B cell (primary cell): ENCODE results near the gene TJP3. TPM values are rescaled to one million over a fixed set of nuclear protein-coding genes. Genes with fewer than 3 reads are reported as not detected.

Experiments used
- ATAC-seq: fragments of 200-7000 bp; cut with Tn5 transposase; one replicate; pipeline ENCODE4 v1.10.0; 2021; ENCODE audit warnings: low read depth, mild to moderate bottlenecking, moderate number of reproducible peaks, moderate library complexity
- CTCF ChIA-PET: fragments of 350-600 bp; sonication (Branson Sonifier 250); formaldehyde crosslinking; loops from one replicate; lab custom pipeline; 2021; ENCODE audit warnings: antibody characterized with exemption, inconsistent platforms; lab: Charles Lee
- POLR2A ChIA-PET: fragments of 350-600 bp; sonication (Branson Sonifier 250); formaldehyde crosslinking; loops from one replicate; lab custom pipeline; 2021; ENCODE audit warnings: antibody characterized with exemption; lab: Charles Lee
- DNase-seq: peaks from one replicate; pipeline ENCODE4 v3.0.0; 2013
- H2AFZ ChIP-seq: 2 replicates; pipeline ENCODE4 v1.6.1; 2012; ENCODE audit warnings: mild to moderate bottlenecking, low read depth, low read length; ENCODE audit not compliant: insufficient read depth, poor library complexity, severe bottlenecking
- H3K27ac ChIP-seq, 2 donors: 1 replicate in 1 of 2; 2 replicates in 1 of 2; pipeline ENCODE4 v1.5.1; 2012 to 2013; ENCODE audit warnings: low read length in 2 of 2, mild to moderate bottlenecking in 2 of 2, moderate library complexity in 1 of 2
- H3K27me3 ChIP-seq, 4 experiments: fragments of 200-600 bp in 1 of 4; sonication (generic) in 1 of 4; replicated peaks in 1 of 4; 1 replicate in 2 of 4; 2 replicates in 2 of 4; pipeline versions ENCODE4 v1.6.1 to v1.7.0; 2013 to 2016; ENCODE audit warnings: low read length in 3 of 4, mild to moderate bottlenecking in 2 of 4, mixed read lengths in 1 of 4, moderate library complexity in 1 of 4; ENCODE audit not compliant: insufficient read depth in 4 of 4, control insufficient read depth in 3 of 4; ENCODE audit errors: control extremely low read depth in 1 of 4
- H3K36me3 ChIP-seq, 2 experiments: replicated peaks in 1 of 2; 1 replicate in 1 of 2; 2 replicates in 1 of 2; pipeline versions ENCODE4 v1.6.1 to v1.7.1; 2013; ENCODE audit warnings: low read length in 1 of 2; ENCODE audit not compliant: insufficient read depth in 2 of 2, control insufficient read depth in 1 of 2; ENCODE audit errors: control extremely low read depth in 1 of 2, extremely low read depth in 1 of 2
- H3K4me1 ChIP-seq, 2 donors: fragments of 200-600 bp in 1 of 2; sonication (generic) in 1 of 2; 1 replicate in 1 of 2; 2 replicates in 1 of 2; pipeline versions ENCODE4 v1.5.1 to v1.6.1; 2013 to 2017; ENCODE audit warnings: low read length in 2 of 2; ENCODE audit not compliant: control insufficient read depth in 2 of 2, insufficient read depth in 2 of 2
- H3K4me2 ChIP-seq: replicated peaks from 2 replicates; pipeline ENCODE3; 2012; ENCODE audit warnings: mild to moderate bottlenecking, low read depth, low read length; ENCODE audit not compliant: poor library complexity, severe bottlenecking
- H3K4me3 ChIP-seq, 5 experiments: fragments of 200-600 bp in 1 of 5; sonication (generic) in 1 of 5; 1 replicate in 3 of 5; 2 replicates in 2 of 5; pipeline versions ENCODE4 v1.5.1 to v1.7.0; 2011 to 2016; ENCODE audit warnings: low read length in 4 of 5, mild to moderate bottlenecking in 4 of 5, low read depth in 2 of 5, control low read depth in 1 of 5, moderate library complexity in 1 of 5; ENCODE audit not compliant: insufficient read depth in 1 of 5; ENCODE audit errors: control extremely low read depth in 1 of 5, extremely low read depth in 1 of 5
- H3K79me2 ChIP-seq: fragments of 200-600 bp; sonication (generic); one replicate; pipeline ENCODE4 v1.6.0; 2016; ENCODE audit warnings: low read length; ENCODE audit not compliant: control insufficient read depth, insufficient read depth
- H3K9ac ChIP-seq: fragments of 200-600 bp; sonication (generic); 2 replicates; pipeline ENCODE4 v1.6.1; 2017; ENCODE audit warnings: mild to moderate bottlenecking, low read length, moderate library complexity
- H3K9me3 ChIP-seq, 3 donors: one replicate each; pipeline versions ENCODE4 v1.6.1 to v1.7.1; 2013; ENCODE audit warnings: low read length in 2 of 3; ENCODE audit not compliant: control insufficient read depth in 2 of 3, insufficient read depth in 1 of 3; ENCODE audit errors: control extremely low read depth in 1 of 3
- H4K20me1 ChIP-seq: 2 replicates; pipeline ENCODE4 v1.6.0; 2012; ENCODE audit warnings: mild to moderate bottlenecking, low read length; ENCODE audit not compliant: insufficient read depth, control insufficient read depth, poor library complexity, severe bottlenecking
- H3K27ac Mint-ChIP-seq: one replicate; pipeline ENCODE4 v1.8.0; 2021; ENCODE audit warnings: mixed read lengths
- H3K27me3 Mint-ChIP-seq: one replicate; pipeline ENCODE4 v1.8.0; 2021; ENCODE audit warnings: mixed read lengths
- H3K4me1 Mint-ChIP-seq: one replicate; pipeline ENCODE4 v1.8.0; 2021; ENCODE audit warnings: mixed read lengths
- H3K4me3 Mint-ChIP-seq: one replicate; pipeline ENCODE4 v1.8.0; 2021; ENCODE audit warnings: mixed read lengths
- H3K9me3 Mint-ChIP-seq: one replicate; pipeline ENCODE4 v1.8.0; 2022; ENCODE audit warnings: mixed read lengths; ENCODE audit not compliant: insufficient read depth
- CTCF ChIP-seq: fragments of 200-600 bp; IDR thresholded peaks from one replicate; pipeline ENCODE4 v1.8.0; 2022; ENCODE audit warnings: antibody characterized with exemption, mild to moderate bottlenecking
- EZH2 ChIP-seq: IDR thresholded peaks from 2 replicates; pipeline ENCODE4 v1.6.1; 2012; ENCODE audit warnings: borderline replicate concordance, low read depth, mild to moderate bottlenecking, moderate library complexity, low read length; ENCODE audit not compliant: insufficient read depth, poor library complexity, severe bottlenecking
- WGBS: methylation state at CpG from one replicate; pipeline ENCODE4 v1.1.5; 2013; ENCODE audit warnings: missing lambda C conversion rate; ENCODE audit not compliant: insufficient coverage; 5-methylcytosine and 5-hydroxymethylcytosine counted together
- intact Hi-C: fragments of 100-400 bp; cut with micrococcal nuclease; formaldehyde crosslinking; loops from one replicate; pipeline ENCODE4 v1.10.0; 2022
- polyA plus RNA-seq: library from polyadenylated mRNA; depleted of rRNA; stranded (reverse); fragments of >200 nt; gene quantifications from 2 replicates; pipeline ENCODE4 v1.2.3, GENCODE V29; 2012
- total RNA-seq, 2 donors: library from RNA; stranded (reverse); fragments of 120-200 nt in 1 of 2; gene quantifications; 1 replicate in 1 of 2; 2 replicates in 1 of 2; pipeline versions ENCODE4 v1.2.3 to v1.2.4, GENCODE V29; 2013 to 2022

Gene TJP3
- total and polyA plus RNA-seq, 2 donors (not counting 1 experiment from before 2014, with no cell fraction given), result 2.1 to 2.9 TPM

- no peak overlapping the region for H3K9ac ChIP-seq
- intact Hi-C loops, result loop anchor here (10.0 kb wide), 1 partner anchor 1915 kb away; the partner anchor contains the start of genes HSD11B1L and MICOS13
- H3K27ac Mint-ChIP-seq, result no peak overlapping the region
- no peaks in the 10 kb centered on the region for H3K27me3 Mint-ChIP-seq
- no peaks in the 10 kb centered on the region for H3K4me1 Mint-ChIP-seq
- H3K9me3 Mint-ChIP-seq, result no peaks in the 10 kb centered on the region
- no peaks in the 10 kb centered on the region for H3K4me1 ChIP-seq
- POLR2A ChIA-PET, result no interaction called here
- H3K36me3 ChIP-seq, result peaks cover 0 to 31% of the 10 kb centered on the region in 2 experiments
- H3K4me2 ChIP-seq, result no peak overlapping the region
- no peak for ATAC-seq
- H3K9me3 ChIP-seq, result no peaks in the 10 kb centered on the region
- H3K4me3 Mint-ChIP-seq, result no peak overlapping the region
- H3K79me2 ChIP-seq, result peaks cover 14% of the 10 kb centered on the region
- no peak overlapping the region for H3K27ac ChIP-seq
- H3K4me3 ChIP-seq, result no peak overlapping the region
- no peaks in the 10 kb centered on the region for H3K27me3 ChIP-seq
- 96% methylated on average over 17 of the region's 17 CpGs for WGBS
- no peak overlapping the region for H2AFZ ChIP-seq
- CTCF ChIA-PET, result no interaction called here
- peaks cover 34% of the 10 kb centered on the region for H4K20me1 ChIP-seq
- TF ChIP-seq CTCF (no peak), EZH2 (no peak)
- no peak for DNase-seq
Observed at GRCh38 chr19:3769494-3769893, 61.3 kb downstream of the TJP3 start.

GRCh38 chr19:3770136-3770999, 62.2 kb downstream of the TJP3 start:
- Histone ChIP-seq H2AFZ (no peak overlapping the region), H3K27ac (no peak overlapping the region), H3K27me3 (no peaks in the 10 kb centered on the region), H3K9ac (no peak overlapping the region), H3K4me1 (no peaks in the 10 kb centered on the region), H3K9me3 (no peaks in the 10 kb centered on the region), H3K4me3 (no peak overlapping the region), H3K36me3 (peaks cover 0 to 27% of the 10 kb centered on the region in 2 experiments), H3K79me2 (peaks cover 7% of the 10 kb centered on the region), H4K20me1 (peaks cover 34% of the 10 kb centered on the region), H3K4me2 (no peak overlapping the region)
- ChIA-PET CTCF (no interaction called here), POLR2A (no interaction called here)
- intact Hi-C loops, result no loop called here
- WGBS, result 96% methylated on average over 52 of the region's 53 CpGs
- H3K27ac Mint-ChIP-seq, result no peak overlapping the region
- no peaks in the 10 kb centered on the region for H3K4me1 Mint-ChIP-seq
- ATAC-seq (no peak), DNase-seq (no peak)
- no peaks in the 10 kb centered on the region for H3K27me3 Mint-ChIP-seq
- no peak overlapping the region for H3K4me3 Mint-ChIP-seq
- TF ChIP-seq CTCF (no peak), EZH2 (no peak)
- no peaks in the 10 kb centered on the region for H3K9me3 Mint-ChIP-seq
